ENCODE measurements around the gene MARVELD1. TPM values are rescaled to one million over a fixed set of nuclear protein-coding genes. Genes with fewer than 3 reads are reported as not detected.

MARVELD1 gene
- total and polyA plus RNA-seq, 2 of the 4 experiments (the other 2 are of a cell fraction) = 12.0 to 68.1 TPM

- no TSS peak for BruUV-seq (replicated peaks)
- Histone ChIP-seq H3K27me3 (ENCODE audit: control insufficient read depth, insufficient read depth, low read length) (no peaks in the 10 kb centered on the region), H4K91ac (ENCODE audit: insufficient read depth, low read depth, low read length) (no peak overlapping the region), H3K9ac (ENCODE audit: low read depth, low read length) (no peak overlapping the region), H3K79me1 (ENCODE audit: low read depth in 1 of 2, low read length in 2 of 2) (no peaks in the 10 kb centered on the region), H3K9me1 (ENCODE audit: insufficient read depth, low read length) (no peaks in the 10 kb centered on the region), H2AFZ (replicated peaks; ENCODE audit: low read length, poor library complexity) (no peak overlapping the region), H3K56ac (ENCODE audit: extremely low read depth, insufficient read depth, low read length) (no peak overlapping the region), H3K4me2 (ENCODE audit: low read depth, low read length) (no peak overlapping the region), H3K36me3 (ENCODE audit: control insufficient read depth, insufficient read depth, low read length) (no peaks in the 10 kb centered on the region), H2BK15ac (ENCODE audit: low read depth, low read length) (no peak overlapping the region), H2AK5ac (ENCODE audit: low read depth, low read length) (no peak overlapping the region), H3K4me3 (ENCODE audit: insufficient read depth, low read depth, low read length) (no peak overlapping the region), H4K8ac (ENCODE audit: low read depth in 2 of 2, low read length in 2 of 2) (no peak overlapping the region), H3K27ac (ENCODE audit: insufficient read depth, low read length) (no peak overlapping the region), H3K14ac (replicated peaks; ENCODE audit: low read depth, low read length) (no peak overlapping the region), H2BK20ac (ENCODE audit: low read depth, low read length) (no peak overlapping the region), H4K20me1 (ENCODE audit: insufficient read depth, low read length) (no peaks in the 10 kb centered on the region), H3K23ac (ENCODE audit: low read depth, low read length) (no peak overlapping the region), H3K4ac (ENCODE audit: low read depth, low read length) (no peak overlapping the region), H2AK9ac (replicated peaks; ENCODE audit: low read depth, low read length, poor library complexity) (no peak overlapping the region), H2BK5ac (ENCODE audit: low read depth, low read length, poor library complexity, severe bottlenecking) (no peak overlapping the region), H3K4me1 (ENCODE audit: control insufficient read depth, insufficient read depth, low read length) (no peaks in the 10 kb centered on the region; the same call in 1 of the 2 replicates), H4K5ac (ENCODE audit: low read depth, low read length) (no peak overlapping the region), H3K18ac (ENCODE audit: low read depth, low read length) (no peak overlapping the region), H2BK120ac (ENCODE audit: low read depth, low read length) (no peak overlapping the region), H3K9me3 (ENCODE audit: control insufficient read depth, insufficient read depth, low read length) (no peaks in the 10 kb centered on the region)
- ChIA-PET POLR2A (ENCODE audit: unreplicated experiment) (no interaction called here), CTCF (interaction anchor here (1.3 to 1.6 kb wide), 3 partner anchors 10 to 33 kb away, joined by 3 to 4 read pairs (median 3); partner anchors contain the start of genes MARVELD1 and ZFYVE27)
- 93% methylated on average over 2 of the region's 7 CpGs; no CpG with 5 or more reads in 1 of the 2 experiments for WGBS, 2 experiments (ENCODE audit: extremely low coverage in 2 of 2, insufficient read length in 1 of 2)
- TF ChIP-seq FOS (IDR thresholded peaks at IDR 0.05; ENCODE audit: low read depth, low read length) (no peak), NFE2L2 (IDR thresholded peaks at IDR 0.05; ENCODE audit: low read depth, low read length) (no peak), MAZ (IDR thresholded peaks at IDR 0.05; ENCODE audit: borderline replicate concordance, low read depth, low read length) (no peak), RAD21 (IDR thresholded peaks at IDR 0.05; ENCODE audit: low read length) (no peak), CEBPB (IDR thresholded peaks at IDR 0.05; ENCODE audit: low read depth, low read length) (no peak), CTCF (conservative IDR thresholded peaks at IDR 0.05; ENCODE audit: low read depth, low read length) (no peak), BHLHE40 (IDR thresholded peaks at IDR 0.05; ENCODE audit: low read depth, low read length) (no peak), SMC3 (IDR thresholded peaks at IDR 0.05; ENCODE audit: low read depth, low read length) (no peak), MAFK (IDR thresholded peaks at IDR 0.05; ENCODE audit: low read depth, low read length) (no peak), RCOR1 (IDR thresholded peaks at IDR 0.05; ENCODE audit: insufficient replicate concordance, low read length) (no peak)
- TF ChIP-seq, protein P1, sequence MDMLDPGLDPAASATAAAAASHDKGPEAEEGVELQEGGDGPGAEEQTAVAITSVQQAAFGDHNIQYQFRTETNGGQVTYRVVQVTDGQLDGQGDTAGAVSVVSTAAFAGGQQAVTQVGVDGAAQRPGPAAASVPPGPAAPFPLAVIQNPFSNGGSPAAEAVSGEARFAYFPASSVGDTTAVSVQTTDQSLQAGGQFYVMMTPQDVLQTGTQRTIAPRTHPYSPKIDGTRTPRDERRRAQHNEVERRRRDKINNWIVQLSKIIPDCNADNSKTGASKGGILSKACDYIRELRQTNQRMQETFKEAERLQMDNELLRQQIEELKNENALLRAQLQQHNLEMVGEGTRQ (IDR thresholded peaks at IDR 0.05; ENCODE audit: low read depth, low read length) = no peak
- TF ChIP-seq, protein P2, sequence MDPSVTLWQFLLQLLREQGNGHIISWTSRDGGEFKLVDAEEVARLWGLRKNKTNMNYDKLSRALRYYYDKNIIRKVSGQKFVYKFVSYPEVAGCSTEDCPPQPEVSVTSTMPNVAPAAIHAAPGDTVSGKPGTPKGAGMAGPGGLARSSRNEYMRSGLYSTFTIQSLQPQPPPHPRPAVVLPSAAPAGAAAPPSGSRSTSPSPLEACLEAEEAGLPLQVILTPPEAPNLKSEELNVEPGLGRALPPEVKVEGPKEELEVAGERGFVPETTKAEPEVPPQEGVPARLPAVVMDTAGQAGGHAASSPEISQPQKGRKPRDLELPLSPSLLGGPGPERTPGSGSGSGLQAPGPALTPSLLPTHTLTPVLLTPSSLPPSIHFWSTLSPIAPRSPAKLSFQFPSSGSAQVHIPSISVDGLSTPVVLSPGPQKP (IDR thresholded peaks at IDR 0.05; ENCODE audit: borderline replicate concordance, low read depth, low read length) = no peak
- intact Hi-C loops (cut with micrococcal nuclease) (no loop called here), in situ Hi-C loops (cut with MboI; ENCODE audit: low sequenced_read_pairs) (no loop called here), dilution Hi-C loops (cut with HindIII; ENCODE audit: low sequenced_read_pairs, unreplicated experiment) (no loop called here)
- DNase-seq (no peak), ATAC-seq (ENCODE audit: low read depth) (no peak)
These were observed 10.0 kb upstream of the MARVELD1 start for GRCh38 chr10:97703398-97704067.

Measured in IMR-90 (cell line).